Mucosa of descending colon (tissue), 3 donors: ENCODE results near the gene PAWR. TPM values are rescaled to one million over a fixed set of nuclear protein-coding genes. Genes with fewer than 3 reads are reported as not detected.

Experiments
- ATAC-seq: fragments of 200-7000 bp; cut with Tn5 transposase; one replicate; pipeline ENCODE4 v1.9.1; 2020; ENCODE audit warnings: mild to moderate bottlenecking, moderate library complexity
- DNase-seq, 3 donors: peaks; one replicate each; pipeline ENCODE4 v3.0.0-alpha.2; 2020
- H3K36me3 ChIP-seq: fragments of 200-600 bp; one replicate; pipeline ENCODE4 v1.8.0; 2021; ENCODE audit warnings: low read depth, mild to moderate bottlenecking
- H3K4me1 ChIP-seq: fragments of 200-600 bp; one replicate; pipeline ENCODE4 v1.8.0; 2021; ENCODE audit warnings: low read depth, mild to moderate bottlenecking
- H3K4me3 ChIP-seq: fragments of 200-600 bp; one replicate; pipeline ENCODE4 v1.8.0; 2021; ENCODE audit warnings: mild to moderate bottlenecking
- H3K9me3 ChIP-seq: fragments of 200-600 bp; one replicate; pipeline ENCODE4 v1.8.0; 2021; ENCODE audit warnings: mild to moderate bottlenecking
- intact Hi-C, 2 donors: fragments of 100-400 bp; cut with DNase I in 1 of 2; cut with micrococcal nuclease in 1 of 2; formaldehyde crosslinking; loops; one replicate each; pipeline versions ENCODE4 v1.11.0 to v1.11.1; 2022; cut with DNase I, micrococcal nuclease
- total RNA-seq, 3 donors: library from RNA; stranded (reverse); fragmentation: NEBNext Ultra II Directional in 2 of 3; extraction: Animal tissue kit (Norgen Biotek cat#: 25700) in 2 of 3; gene quantifications; one replicate each; pipeline versions ENCODE4 v1.2.1 to v1.2.4, GENCODE V29; 2021 to 2023
- TF ChIP-seq, protein P1 (sequence below): fragments of 200-600 bp; IDR thresholded peaks from one replicate; pipeline ENCODE4 v1.8.0; 2022; ENCODE audit warnings: antibody characterized with exemption, mild to moderate bottlenecking
- donor health status: DM: no; HTN: no; CAD: no; lungs with moderate emphysema.
- donor health status: DM: no; HTN: no; CAD: no.
- donor health status: DM: no; HTN: yes; CAD: no.

The PAWR gene
- total RNA-seq, 3 donors from 2014 or later = 93.0 to 170 (median 126) TPM

DNA sequence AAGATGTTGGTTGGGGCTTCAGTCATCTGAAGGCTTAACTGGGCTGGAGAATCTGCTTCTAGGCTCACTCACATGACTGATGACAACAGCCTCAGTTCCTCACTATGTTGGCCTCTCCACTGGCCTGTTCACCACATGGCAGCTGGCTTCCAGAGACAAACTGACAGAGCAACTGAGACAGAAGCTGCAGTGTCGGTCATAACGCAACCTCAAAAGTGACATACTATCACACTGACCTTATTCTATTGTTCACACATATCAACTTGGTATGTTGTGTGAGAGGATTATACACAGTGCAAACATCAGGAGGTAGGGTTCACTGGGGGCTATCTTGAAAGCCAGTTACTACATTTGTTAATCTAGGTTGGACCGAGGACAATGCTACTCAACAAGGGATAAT is 92.9 kb downstream of the PAWR start:
- DNase-seq (no peak), ATAC-seq (no peak)
- TF ChIP-seq, protein P1, sequence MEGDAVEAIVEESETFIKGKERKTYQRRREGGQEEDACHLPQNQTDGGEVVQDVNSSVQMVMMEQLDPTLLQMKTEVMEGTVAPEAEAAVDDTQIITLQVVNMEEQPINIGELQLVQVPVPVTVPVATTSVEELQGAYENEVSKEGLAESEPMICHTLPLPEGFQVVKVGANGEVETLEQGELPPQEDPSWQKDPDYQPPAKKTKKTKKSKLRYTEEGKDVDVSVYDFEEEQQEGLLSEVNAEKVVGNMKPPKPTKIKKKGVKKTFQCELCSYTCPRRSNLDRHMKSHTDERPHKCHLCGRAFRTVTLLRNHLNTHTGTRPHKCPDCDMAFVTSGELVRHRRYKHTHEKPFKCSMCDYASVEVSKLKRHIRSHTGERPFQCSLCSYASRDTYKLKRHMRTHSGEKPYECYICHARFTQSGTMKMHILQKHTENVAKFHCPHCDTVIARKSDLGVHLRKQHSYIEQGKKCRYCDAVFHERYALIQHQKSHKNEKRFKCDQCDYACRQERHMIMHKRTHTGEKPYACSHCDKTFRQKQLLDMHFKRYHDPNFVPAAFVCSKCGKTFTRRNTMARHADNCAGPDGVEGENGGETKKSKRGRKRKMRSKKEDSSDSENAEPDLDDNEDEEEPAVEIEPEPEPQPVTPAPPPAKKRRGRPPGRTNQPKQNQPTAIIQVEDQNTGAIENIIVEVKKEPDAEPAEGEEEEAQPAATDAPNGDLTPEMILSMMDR = no peak
- peaks cover 2% of the 10 kb centered on the region for H3K4me1 ChIP-seq
- H3K9me3 ChIP-seq = no peaks in the 10 kb centered on the region
- no peaks in the 10 kb centered on the region for H3K36me3 ChIP-seq
- intact Hi-C loops = no loop called here
- H3K4me3 ChIP-seq = no peak overlapping the region

DNA sequence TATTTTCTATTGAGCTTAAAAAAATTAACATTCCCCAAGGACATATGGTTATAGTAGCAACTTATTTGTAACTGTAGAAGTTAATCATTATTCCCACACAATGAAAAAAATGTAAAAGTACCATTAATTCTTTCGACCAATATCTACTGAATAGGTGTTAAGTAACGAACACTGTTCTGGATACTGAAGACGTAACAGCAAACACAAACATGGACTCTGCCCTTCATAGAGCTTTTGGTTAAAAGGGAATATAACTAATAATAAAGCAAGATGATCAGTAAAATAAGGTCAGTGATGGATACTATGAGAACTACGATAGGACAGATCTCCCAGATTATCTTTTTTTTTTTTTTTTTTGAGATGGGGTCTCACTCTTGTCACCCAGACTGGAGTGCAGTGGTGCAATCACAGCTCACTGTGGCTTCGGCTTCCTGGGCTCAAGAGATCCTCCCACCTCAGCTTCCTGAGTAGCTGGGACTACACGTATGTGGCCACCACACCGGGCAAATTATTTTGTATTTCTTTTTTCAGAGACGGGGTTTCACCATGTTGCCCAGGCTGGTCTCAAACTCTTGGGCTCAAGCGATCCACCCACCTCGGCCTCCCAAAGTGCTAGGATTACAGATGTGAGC is 93.9 kb downstream of the PAWR start:
- intact Hi-C loops = no loop called here
- TF ChIP-seq, protein P1 = no peak
- no peak for ATAC-seq
- Histone ChIP-seq H3K4me3 (no peak overlapping the region), H3K4me1 (peaks cover 2% of the 10 kb centered on the region), H3K9me3 (no peaks in the 10 kb centered on the region), H3K36me3 (no peaks in the 10 kb centered on the region)
- DNase-seq = no peak

DNA sequence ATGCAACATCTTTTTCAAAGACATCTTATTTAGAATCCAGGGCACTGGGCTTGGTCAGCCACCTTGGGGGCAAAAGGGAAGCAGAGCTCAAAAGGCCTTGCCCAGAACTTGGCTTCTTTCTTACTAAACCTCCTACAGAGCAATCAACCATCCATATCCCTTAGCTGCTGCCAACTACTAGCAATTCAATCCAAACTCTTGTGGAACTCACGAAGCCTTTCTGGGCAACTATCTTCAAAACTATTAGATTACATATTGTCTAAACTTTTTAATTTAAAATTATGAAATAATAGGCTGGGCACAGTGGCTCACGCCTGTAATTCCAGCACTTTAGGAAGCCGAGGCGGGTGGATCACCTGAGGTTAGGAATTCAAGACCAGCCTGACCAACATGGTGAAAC is 95.5 kb downstream of the PAWR start:
- intact Hi-C loops = no loop called here
- H3K4me1 ChIP-seq = peaks cover 2% of the 10 kb centered on the region
- H3K36me3 ChIP-seq = no peaks in the 10 kb centered on the region
- TF ChIP-seq, protein P1 = no peak
- H3K9me3 ChIP-seq = no peaks in the 10 kb centered on the region
- H3K4me3 ChIP-seq = no peak overlapping the region
- DNase-seq = no peak
- no peak for ATAC-seq

DNA sequence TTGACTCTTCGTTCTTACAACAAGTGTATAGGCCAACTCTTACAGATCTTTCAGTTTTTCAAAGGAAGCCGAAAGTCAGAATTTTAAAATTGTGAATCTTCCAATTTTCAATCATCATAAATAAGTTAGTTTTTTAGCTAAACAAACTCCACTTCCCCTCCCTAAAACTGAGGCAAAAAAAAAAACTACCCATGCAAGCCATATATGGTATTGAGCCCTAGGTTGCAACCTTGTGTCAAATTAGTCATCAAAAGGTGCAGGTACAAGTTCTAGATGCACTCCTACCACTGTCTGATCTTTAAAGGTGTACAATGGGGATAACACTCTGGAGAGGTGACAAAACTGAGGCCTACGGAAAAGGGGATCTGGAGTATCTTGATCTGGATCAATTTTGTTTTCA is 97.9 kb downstream of the PAWR start:
- DNase-seq (no peak), ATAC-seq (no peak)
- intact Hi-C loops = no loop called here

DNA sequence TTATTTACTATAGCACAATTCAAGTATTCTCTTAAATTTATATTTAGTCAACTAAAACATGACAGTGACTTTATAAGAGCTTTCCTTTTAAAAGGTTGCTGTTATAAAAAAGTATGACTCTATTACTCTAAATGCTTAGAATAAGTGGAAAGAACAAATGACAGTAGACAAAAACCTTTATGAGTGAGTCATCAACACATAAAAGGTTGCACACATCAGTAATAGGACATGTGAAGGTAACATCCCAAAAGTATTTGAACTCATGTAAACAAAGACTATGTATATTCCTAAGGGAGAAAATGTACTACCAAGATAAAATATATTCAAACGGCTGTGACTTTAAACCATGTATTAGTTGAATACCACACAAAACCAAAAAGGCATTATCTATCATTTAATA is 98.8 kb downstream of the PAWR start:
- intact Hi-C loops = no loop called here
- TF ChIP-seq, protein P1 = no peak
- no peaks in the 10 kb centered on the region for H3K4me1 ChIP-seq

More for the DNA sequence above, 97.9 kb downstream of the PAWR start:
- no peaks in the 10 kb centered on the region for H3K4me1 ChIP-seq
- H3K9me3 ChIP-seq = no peaks in the 10 kb centered on the region
- TF ChIP-seq, protein P1 = no peak
- H3K36me3 ChIP-seq = no peaks in the 10 kb centered on the region
- no peak overlapping the region for H3K4me3 ChIP-seq

DNA sequence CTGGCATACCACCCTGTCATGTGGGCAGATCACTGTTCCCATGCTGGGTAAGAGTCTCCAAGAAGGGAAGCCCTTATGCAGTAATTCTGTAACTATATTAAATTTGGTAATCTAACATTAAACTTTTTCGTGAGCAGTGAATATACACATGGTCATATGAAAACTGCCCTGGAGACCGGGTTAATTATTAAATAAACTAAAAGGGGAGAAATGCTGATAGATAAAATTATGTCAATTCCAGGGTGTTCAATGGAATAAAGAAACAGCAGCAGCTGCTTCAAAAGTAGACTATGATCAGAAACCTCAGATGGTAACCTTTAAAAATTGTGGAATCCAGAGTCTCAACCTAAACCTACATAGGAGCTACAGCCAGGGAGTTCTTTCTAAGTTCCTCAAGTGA is 100.0 kb downstream of the PAWR start:
- intact Hi-C loops = no loop called here
- no peaks in the 10 kb centered on the region for H3K4me1 ChIP-seq

More for the DNA sequence above, 98.8 kb downstream of the PAWR start:
- no peaks in the 10 kb centered on the region for H3K36me3 ChIP-seq
- no peak overlapping the region for H3K4me3 ChIP-seq
- ATAC-seq (no peak), DNase-seq (no peak)
- no peaks in the 10 kb centered on the region for H3K9me3 ChIP-seq

More for the DNA sequence above, 100.0 kb downstream of the PAWR start:
- no peak for ATAC-seq
- no peak overlapping the region for H3K4me3 ChIP-seq
- TF ChIP-seq, protein P1 = no peak
- no peak for DNase-seq
- no peaks in the 10 kb centered on the region for H3K9me3 ChIP-seq
- H3K36me3 ChIP-seq = no peaks in the 10 kb centered on the region
